ENCODE results near the gene PCYOX1L.

The PCYOX1L gene, protein sequence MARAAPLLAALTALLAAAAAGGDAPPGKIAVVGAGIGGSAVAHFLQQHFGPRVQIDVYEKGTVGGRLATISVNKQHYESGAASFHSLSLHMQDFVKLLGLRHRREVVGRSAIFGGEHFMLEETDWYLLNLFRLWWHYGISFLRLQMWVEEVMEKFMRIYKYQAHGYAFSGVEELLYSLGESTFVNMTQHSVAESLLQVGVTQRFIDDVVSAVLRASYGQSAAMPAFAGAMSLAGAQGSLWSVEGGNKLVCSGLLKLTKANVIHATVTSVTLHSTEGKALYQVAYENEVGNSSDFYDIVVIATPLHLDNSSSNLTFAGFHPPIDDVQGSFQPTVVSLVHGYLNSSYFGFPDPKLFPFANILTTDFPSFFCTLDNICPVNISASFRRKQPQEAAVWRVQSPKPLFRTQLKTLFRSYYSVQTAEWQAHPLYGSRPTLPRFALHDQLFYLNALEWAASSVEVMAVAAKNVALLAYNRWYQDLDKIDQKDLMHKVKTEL

DNA sequence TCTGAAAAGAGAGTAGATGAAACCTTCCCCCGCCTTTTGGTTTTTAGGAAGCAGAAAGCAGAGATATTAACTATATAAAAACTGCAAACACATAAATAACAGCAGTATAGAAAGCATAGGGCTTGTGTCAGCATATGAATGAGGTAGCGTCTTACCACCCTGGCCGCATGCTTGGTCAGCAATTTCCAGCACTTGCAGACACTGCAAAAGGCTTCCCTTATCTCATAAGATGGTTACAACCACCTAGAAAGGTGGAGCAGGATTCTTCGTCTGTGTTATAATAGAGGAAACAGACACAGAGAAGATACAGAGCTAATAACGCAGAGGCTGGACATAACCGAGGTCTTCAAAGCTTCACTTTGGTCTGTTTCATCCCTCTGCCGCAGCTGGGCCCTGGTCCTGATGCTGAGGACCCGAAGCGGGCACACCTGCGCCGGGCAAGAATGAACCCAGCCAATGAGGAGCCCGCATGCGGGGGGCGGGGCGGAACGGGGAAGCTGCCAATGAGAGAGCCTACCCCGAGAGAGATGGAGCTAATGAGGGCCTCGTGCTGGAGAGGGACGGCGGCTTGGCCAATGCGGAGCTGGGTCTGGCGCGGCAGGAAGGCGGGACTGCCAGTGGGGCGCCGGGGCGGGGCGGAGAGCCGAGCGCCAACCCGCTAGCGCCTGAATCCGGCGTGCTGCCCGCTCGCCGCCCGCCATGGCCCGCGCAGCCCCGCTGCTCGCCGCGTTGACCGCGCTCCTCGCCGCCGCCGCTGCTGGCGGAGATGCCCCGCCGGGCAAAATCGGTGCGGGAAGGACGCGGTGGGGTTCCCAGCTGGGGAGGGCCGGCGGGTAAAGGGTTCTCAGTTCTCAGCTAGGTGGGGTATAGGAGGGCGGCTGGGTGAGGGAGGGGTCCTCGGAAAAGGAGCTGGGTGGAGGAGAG is at the start of gene PCYOX1L:
PCYOX1L (plus strand) TSS at position 677 of the 924 bp plus-strand sequence; CDS start at position 700, 23 bp downstream.
- peak; percentile 97 for DNase-seq (ENCODE audit: low spot score)

GRCh38 chr5:149309354-149309753 is 48.5 kb upstream of the PCYOX1L start:
- no peak for DNase-seq (ENCODE audit: low spot score)

GRCh38 chr5:149310488-149310887 is 47.4 kb upstream of the PCYOX1L start:
- no peak for DNase-seq (ENCODE audit: low spot score)

DNA sequence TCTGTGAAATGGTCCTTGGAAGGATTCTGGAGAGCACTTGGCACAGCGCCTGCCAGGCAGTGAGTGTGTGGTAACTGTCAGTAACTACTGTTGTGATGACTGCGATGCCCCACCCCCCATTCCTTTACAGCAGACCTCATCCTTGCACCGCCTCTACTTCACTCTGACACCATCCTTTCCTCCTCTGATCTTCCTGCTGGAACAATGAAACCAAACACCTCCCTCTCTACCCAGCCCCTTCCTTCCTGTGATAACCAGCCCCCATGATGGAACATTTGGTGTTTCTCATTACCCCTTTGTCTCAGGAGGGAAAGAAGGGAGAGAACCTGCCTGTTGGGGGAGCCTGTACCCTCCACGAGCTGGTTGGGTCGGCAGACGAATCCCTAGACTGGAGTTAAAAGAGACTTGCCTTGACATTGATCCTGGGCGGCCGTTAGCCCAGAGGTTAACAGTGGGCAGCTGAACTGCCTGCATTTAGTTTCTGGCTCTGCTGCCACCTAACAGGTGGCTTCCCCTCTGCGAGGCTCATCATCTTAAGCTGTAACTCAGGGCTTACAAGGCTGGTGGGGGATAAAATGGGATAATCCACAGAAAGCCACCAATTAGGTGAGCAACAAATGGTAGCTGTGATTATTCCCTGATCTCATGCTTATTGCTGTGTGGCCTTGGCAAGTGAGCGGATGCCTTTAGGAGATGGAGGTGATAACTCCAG is 46.7 kb upstream of the PCYOX1L start:
- DNase-seq (ENCODE audit: low spot score), result no peak

DNA sequence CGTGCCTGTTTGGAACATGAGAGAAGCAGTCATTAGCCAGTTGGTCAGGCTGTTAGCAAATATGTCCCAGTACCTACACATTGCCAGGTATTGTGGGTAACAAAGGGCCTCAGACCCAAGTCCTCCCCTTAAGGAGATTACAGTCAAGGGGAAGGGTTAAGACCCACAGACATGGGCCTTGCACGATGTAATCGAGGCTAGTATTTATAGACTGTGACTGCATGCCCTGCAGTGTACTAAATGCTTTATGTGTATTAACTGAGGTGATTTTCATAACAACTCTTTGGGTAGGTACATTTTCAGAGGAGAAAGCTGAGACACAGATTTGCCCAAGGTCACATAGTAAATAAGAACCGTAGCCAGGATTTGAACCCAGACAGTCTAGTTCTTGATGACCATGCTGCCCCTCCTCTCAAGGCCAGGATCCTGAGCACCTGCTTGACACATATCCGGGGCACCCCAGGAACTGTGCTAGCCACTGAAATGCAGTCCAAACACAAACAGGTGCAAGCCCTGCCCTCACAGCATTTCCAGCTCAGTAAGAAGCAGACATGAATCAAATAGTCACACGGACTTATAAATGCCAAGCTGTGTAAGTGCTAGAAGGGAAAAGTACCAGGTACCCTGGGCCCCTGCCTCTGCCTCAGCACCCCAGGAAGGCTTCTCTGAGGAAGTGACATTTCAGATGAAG is 44.5 kb upstream of the PCYOX1L start:
- no peak for DNase-seq (ENCODE audit: low spot score)

GRCh38 chr5:149314571-149315111 is 43.2 kb upstream of the PCYOX1L start:
- no peak for DNase-seq (ENCODE audit: low spot score)

DNA sequence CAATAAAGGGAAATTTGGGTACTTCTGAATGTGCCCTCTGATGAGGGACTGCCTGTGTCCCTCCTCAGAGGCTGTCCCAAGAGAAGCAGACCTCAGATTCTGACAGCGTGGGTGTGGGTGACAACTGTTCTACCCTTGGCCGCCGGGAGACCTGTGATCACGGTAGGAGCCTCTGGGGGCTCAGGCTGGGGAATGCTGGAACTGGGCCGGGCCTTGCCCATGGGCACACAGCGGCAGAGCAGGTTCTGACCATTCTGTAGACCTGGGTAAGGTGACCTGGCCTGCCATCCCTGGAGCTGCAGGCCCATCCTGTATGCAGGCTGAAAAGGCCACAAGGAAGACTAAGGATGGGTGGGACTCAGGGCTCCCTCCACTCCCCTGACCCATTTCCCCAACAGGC is 42.1 kb upstream of the PCYOX1L start:
- no peak for DNase-seq (ENCODE audit: low spot score)

DNA sequence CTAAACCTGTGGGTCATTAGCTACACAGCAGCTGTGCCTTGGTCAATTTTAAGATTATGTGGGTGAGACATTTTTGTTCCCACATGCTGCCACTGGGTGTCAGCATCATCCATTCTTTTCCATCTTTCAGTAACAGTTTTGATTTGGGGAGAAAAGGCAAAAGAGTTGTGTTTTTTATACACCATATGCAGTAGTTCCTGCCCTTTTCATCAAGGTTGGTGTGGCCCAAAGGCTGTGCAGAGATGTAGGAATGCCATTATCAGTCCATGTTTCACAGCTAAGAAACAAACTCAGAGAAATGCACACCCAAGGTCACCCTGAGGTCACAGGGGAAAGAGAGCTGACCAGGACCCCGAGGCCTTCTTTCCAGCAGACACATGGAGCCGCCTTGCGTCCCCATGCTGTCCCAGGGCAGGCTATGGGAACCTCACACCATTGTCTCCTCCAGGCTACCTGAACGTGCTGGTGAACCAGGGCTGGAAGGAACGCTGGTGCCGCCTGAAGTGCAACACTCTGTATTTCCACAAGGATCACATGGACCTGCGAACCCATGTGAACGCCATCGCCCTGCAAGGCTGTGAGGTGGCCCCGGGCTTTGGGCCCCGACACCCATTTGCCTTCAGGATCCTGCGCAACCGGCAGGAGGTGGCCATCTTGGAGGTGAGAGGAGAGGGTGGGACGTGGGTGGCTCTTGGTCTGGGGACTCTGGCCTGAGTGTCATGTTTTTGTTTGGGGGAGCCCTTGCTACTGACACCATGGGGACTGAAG is 40.4 kb upstream of the PCYOX1L start:
- DNase-seq (ENCODE audit: low spot score), result peak; percentile 54

GRCh38 chr5:149319174-149319573 is 38.7 kb upstream of the PCYOX1L start:
- no peak for DNase-seq (ENCODE audit: low spot score)

GRCh38 chr5:149320791-149321330 is 37.0 kb upstream of the PCYOX1L start:
- DNase-seq (ENCODE audit: low spot score), result no peak

DNA sequence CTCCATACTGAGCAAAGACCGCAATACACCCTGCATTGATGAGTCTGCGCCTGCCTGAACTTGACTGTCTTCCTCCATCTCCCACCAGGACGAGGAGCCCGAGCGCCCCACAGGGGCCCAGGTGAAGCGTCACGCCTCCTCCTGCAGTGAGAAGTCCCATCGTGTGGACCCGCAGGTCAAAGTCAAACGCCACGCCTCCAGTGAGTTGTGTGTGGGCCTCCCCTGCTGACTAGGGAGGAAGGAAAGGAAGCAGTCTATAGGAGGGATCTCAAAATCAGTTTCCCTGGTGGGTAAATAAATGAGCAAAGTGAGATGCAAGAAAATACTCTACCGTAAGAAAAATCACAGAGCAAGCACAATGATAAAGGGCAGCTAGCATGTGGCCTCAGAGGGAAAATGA is 35.3 kb upstream of the PCYOX1L start:
- no peak for DNase-seq (ENCODE audit: low spot score)

- no peak for DNase-seq (ENCODE audit: low spot score)
Measured at GRCh38 chr5:149323210-149323609, 34.6 kb upstream of the PCYOX1L start.

DNA sequence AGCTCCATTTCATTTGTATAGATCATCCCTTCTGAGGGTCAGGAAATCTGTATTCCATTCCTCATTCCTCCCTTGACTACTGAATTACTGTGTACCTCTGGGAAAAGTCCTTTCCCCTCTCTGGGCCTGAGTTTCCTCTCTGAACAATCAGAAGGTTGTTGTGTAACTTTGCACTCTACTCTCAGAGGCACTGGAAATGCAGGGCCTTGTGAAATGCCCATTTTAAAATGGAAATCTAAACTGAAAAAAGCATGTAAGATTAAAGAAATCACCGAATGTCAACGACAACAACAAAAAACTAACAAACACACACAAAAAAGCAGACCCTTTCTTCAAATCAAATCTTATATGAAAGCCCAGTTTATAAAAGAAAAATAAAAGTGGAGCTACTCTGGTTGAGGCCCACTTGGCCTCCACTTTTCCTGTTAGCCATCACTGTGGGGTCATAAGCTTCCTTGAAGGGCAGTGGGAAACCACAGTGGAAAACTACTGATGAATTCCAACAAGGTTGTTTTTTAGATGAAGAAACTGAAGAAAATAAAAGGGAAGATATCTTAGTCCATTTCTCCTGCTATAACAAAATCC is 34.1 kb upstream of the PCYOX1L start:
- DNase-seq (ENCODE audit: low spot score), result no peak

DNA sequence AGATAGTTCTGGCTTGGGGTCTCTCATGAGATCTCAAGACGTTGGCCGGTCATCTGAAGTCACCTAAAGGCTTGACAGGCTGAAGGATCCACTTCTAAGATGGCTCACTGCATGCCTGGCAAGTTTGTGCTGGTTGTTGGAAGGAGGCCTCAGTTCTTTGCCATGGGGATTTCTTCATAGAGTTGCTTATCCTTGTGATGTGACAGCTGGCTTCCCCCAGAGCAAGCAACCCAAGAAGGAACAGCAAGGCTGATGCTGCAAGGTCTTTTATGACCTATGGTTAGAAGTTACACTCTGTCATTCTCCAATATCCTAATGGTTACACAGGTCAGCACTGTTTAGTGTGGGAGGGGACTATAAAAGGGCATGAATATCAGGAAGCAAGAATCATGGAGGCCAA is 33.2 kb upstream of the PCYOX1L start:
- DNase-seq (ENCODE audit: low spot score), result no peak

GRCh38 chr5:149325166-149325735 is 32.6 kb upstream of the PCYOX1L start:
- no peak for DNase-seq (ENCODE audit: low spot score)

DNA sequence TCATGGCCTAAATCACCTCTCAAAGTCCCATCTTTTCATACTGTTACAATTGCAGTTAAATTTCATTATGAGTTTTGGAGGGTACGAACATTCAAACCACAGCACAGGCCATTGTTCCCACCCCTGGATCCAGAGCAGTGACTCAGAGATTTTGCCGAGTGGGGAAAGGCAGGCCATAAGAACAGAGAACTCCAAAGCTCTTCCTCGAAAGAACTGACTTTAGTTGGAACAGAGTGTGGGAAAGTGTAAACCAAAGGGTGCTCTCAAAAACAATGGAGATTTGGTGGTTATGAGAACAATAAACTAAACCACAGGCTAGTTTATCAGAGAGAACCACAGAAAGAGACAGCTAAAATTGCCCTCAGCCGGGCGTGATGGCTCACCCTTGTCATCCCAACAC is 32.0 kb upstream of the PCYOX1L start:
- DNase-seq (ENCODE audit: low spot score), result no peak

DNA sequence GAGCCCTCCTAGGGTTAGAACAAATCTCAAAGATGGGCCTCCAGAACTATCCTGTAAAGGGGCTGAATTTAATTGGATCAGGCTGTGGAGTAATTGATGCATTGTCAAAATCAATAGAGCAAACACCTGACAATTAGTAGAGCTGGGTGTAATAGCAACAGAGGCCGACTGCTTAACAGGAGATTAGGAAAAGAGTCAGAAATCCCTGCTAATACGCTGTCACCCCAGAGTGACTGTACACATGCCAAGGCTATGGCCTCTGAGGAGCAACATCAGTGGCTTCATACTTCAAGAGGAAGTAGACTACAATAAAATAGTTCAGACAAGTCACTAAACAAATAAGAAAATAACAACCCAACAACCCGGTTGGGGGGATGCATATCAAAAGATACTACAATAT is 31.2 kb upstream of the PCYOX1L start:
- no peak for DNase-seq (ENCODE audit: low spot score)

GRCh38 chr5:149328177-149328576 is 29.7 kb upstream of the PCYOX1L start:
- DNase-seq (ENCODE audit: low spot score), result no peak

DNA sequence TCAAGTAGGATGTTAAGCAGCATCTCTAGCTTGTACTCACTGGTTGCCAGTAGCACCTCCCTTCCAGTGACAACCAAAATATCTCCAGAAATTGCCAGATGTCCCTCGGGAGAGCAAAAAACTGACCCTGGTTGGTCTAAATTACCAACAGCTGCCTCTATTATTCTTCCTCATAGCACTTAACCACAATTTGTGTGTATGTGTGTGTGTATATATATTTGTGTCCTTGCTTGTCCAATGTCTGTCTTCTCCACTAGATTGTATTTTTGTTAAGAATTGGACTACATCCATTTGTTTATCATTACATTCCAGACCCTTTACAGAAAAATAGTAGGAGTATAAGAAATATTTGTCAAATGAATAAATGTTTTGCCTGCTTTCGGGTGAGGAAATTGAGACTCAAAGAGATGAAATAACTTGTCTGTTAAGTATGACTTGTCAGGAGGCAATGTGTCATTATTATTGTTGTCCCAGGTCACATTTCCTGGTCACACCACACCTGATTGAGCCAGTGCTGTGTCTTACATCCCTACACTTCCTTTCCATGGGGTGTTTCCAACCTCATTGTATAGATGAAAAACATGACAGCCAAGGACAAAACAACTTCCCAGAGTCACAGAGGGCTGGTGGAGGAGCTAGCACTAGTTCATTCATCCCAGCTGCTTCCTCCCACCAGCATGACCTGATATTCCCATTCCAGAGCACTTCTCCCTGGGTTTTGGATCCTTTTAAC is 24.0 kb upstream of the PCYOX1L start:
- no peak for DNase-seq (ENCODE audit: low spot score)
